K562 (cell line): ENCODE results near the gene OGFR. TPM values are rescaled to one million over a fixed set of nuclear protein-coding genes. Genes with fewer than 3 reads are reported as not detected.

Experiments used
- AFF4 ChIP-seq: sonication (generic); formaldehyde crosslinking; IDR thresholded peaks from 2 replicates; pipeline ENCODE4 v1.8.0; 2023; ENCODE audit warnings: mild to moderate bottlenecking, missing genetic modification reagents
- CBFB ChIP-seq: sonication (generic); formaldehyde crosslinking; IDR thresholded peaks from 2 replicates; pipeline ENCODE4 v1.4.0; 2020; ENCODE audit warnings: mild to moderate bottlenecking, missing genetic modification reagents
- CBX1 ChIP-seq: sonication (generic); IDR thresholded peaks from 2 replicates; pipeline ENCODE4 v1.6.1; 2016; ENCODE audit warnings: antibody characterized with exemption, low read depth, mild to moderate bottlenecking
- CLOCK ChIP-seq: fragments of 250-450 bp; sonication (Bioruptor Pico); IDR thresholded peaks from 2 replicates; pipeline ENCODE4 v1.4.0; 2020; ENCODE audit warnings: mild to moderate bottlenecking, moderate library complexity, borderline replicate concordance
- CREB1 ChIP-seq, 2 experiments: sonication (generic) in 1 of 2; formaldehyde crosslinking in 1 of 2; IDR thresholded peaks; 2 replicates each; pipeline versions ENCODE4 v1.6.1 to v1.8.0; 2012 to 2022; ENCODE audit warnings: inconsistent platforms in 1 of 2, mild to moderate bottlenecking in 1 of 2, missing genetic modification reagents in 1 of 2, moderate library complexity in 1 of 2
- ELF1 ChIP-seq: fragments of 200-800 bp; sonication (Bioruptor generic); IDR thresholded peaks from 2 replicates; pipeline ENCODE4 v1.6.1; 2016; ENCODE audit warnings: missing genetic modification characterization, missing compliant biosample characterization
- HMBOX1 ChIP-seq: sonication (generic); IDR thresholded peaks from 2 replicates; pipeline ENCODE4 v1.6.1; 2016
- HMG20B ChIP-seq: fragments of 250-450 bp; sonication (Bioruptor Pico); IDR thresholded peaks from 2 replicates; pipeline ENCODE4 v1.5.0; 2021; ENCODE audit warnings: mild to moderate bottlenecking
- HNRNPL ChIP-seq: fragments of 200-400 bp; formaldehyde crosslinking; IDR thresholded peaks from 2 replicates; pipeline ENCODE4 v1.6.1; 2017; ENCODE audit warnings: low read depth, mild to moderate bottlenecking, low read length
- IRF9 ChIP-seq: fragments of 450-650 bp; IDR thresholded peaks from 2 replicates; pipeline ENCODE4 v1.6.1; 2016; ENCODE audit warnings: missing biosample characterization, missing genetic modification characterization
- KDM5B ChIP-seq: fragments of 200-600 bp; sonication (generic); IDR thresholded peaks from 2 replicates; pipeline ENCODE4 v1.6.1; 2012; ENCODE audit warnings: low read depth, mild to moderate bottlenecking, moderate library complexity, low read length, control low read depth, inconsistent platforms; ENCODE audit not compliant: insufficient replicate concordance
- MAZ ChIP-seq, 2 experiments: fragments of 450-650 bp in 1 of 2; sonication (generic) in 1 of 2; formaldehyde crosslinking; IDR thresholded peaks in 1 of 2; conservative IDR thresholded peaks in 1 of 2; 2 replicates each; pipeline versions ENCODE4 v1.4.0 to v1.5.0; 2020; ENCODE audit warnings: mild to moderate bottlenecking in 1 of 2, missing genetic modification reagents in 1 of 2
- MCM2 ChIP-seq: fragments of 450-650 bp; IDR thresholded peaks from 2 replicates; pipeline ENCODE4 v1.6.1; 2017; ENCODE audit warnings: low read depth, mild to moderate bottlenecking
- NFE2L1 ChIP-seq: fragments of 450-650 bp; IDR thresholded peaks from 2 replicates; pipeline ENCODE4 v1.6.1; 2016; ENCODE audit warnings: missing genetic modification characterization, low read depth, mild to moderate bottlenecking, missing compliant biosample characterization, moderate library complexity, borderline replicate concordance
- TCF7 ChIP-seq: sonication (generic); IDR thresholded peaks from 2 replicates; pipeline ENCODE4 v1.6.1; 2016; ENCODE audit warnings: antibody characterized with exemption, borderline replicate concordance
- ZFP36 ChIP-seq: fragments of 150-350 bp; IDR thresholded peaks from 2 replicates; pipeline ENCODE4 v1.6.1; 2018; ENCODE audit warnings: low read length, low read depth; ENCODE audit not compliant: partially characterized antibody
- ZNF282 ChIP-seq: sonication (generic); formaldehyde crosslinking; IDR thresholded peaks from 2 replicates; pipeline ENCODE4 v1.8.1; 2023; ENCODE audit warnings: missing genetic modification reagents
- ZNF778 ChIP-seq: fragments of 450-650 bp; formaldehyde crosslinking; IDR thresholded peaks from 2 replicates; pipeline ENCODE4 v1.4.0; 2020; ENCODE audit warnings: mild to moderate bottlenecking, moderate library complexity
- polyA plus RNA-seq, 8 experiments: library from polyadenylated mRNA; depleted of rRNA in 4 of 8; stranded (reverse) in 5 of 8; unstranded in 3 of 8; fragments of >200 nt; fragmentation: Nextera tagmentation in 2 of 8; fragmentation: Illumina TruSeq in 1 of 8; extraction: Ambion mirVana in 2 of 8; extraction: Trizol in 1 of 8; gene quantifications; 2 replicates each; pipeline versions ENCODE4 v1.2.1 to v1.2.3, GENCODE V29; 2011 to 2014; ENCODE audit warnings: inconsistent platforms in 1 of 8, missing spikeins in 1 of 8
- total RNA-seq, 7 experiments: library from RNA; depleted of rRNA in 6 of 7; stranded (reverse); fragments of >200 nt in 6 of 7; fragmentation: Illumina TruSeq in 2 of 7; extraction: Trizol in 2 of 7; gene quantifications; 2 replicates each; pipeline versions ENCODE4 v1.2.1 to v1.2.3, GENCODE V29; 2011 to 2021; ENCODE audit warnings: low replicate concordance in 1 of 7

Gene OGFR
- total and polyA plus RNA-seq, 9 of the 15 experiments (the other 6 are each of a cell fraction or from before 2014, with no cell fraction given): 0.39 to 56.3 (median 17.5) TPM

- TF ChIP-seq CBX1 (no peak; the same call in none of the 2 replicates), KDM5B (peak; percentile 67), CBFB (CRISPR knock-in tag) (no peak), ELF1 (tag) (peak; percentile 84), MCM2 (no peak), IRF9 (no peak), ZNF778 (CRISPR knock-in tag) (no peak), HNRNPL (0 out of 2 replicates have a peak, but pooled peaks have one; percentile 39), TCF7 (no peak), CLOCK (CRISPR knock-in tag) (no peak), MAZ (CRISPR knock-in tag; conservative IDR thresholded peaks at IDR 0.05 in 1 of 2, IDR thresholded peaks at IDR 0.05 in 1 of 2) (peak in 1 of 2 experiments; percentile 9; a peak in 2 of 4 replicates), HMG20B (CRISPR knock-in tag) (no peak), ZFP36 (peak; percentile 17), AFF4 (CRISPR knock-in tag) (no peak), CREB1 (IDR thresholded peaks at IDR 0.05) (peak; percentile 62), CREB1 (CRISPR knock-in tag; IDR thresholded peaks at IDR 0.05) (no peak), NFE2L1 (no peak), ZNF282 (CRISPR knock-in tag) (no peak), HMBOX1 (no peak)
Measured at GRCh38 chr20:62794007-62794724, 10.5 kb upstream of the OGFR start (continued).
